ENCODE results near the gene LRRC8D. TPM values are rescaled to one million over a fixed set of nuclear protein-coding genes. Genes with fewer than 3 reads are reported as not detected.

LRRC8D gene
- total RNA-seq, 1 experiment from 2014 or later = 22.3 TPM

- CTCF ChIA-PET = interaction anchor here (0.6 to 1.9 kb wide), 3 partner anchors 9 to 1802 kb away, joined by 7 to 10 read pairs (median 8); partner anchors contain the start of gene ZNF326
- TF ChIP-seq CTCF (IDR thresholded peaks at IDR 0.05; ENCODE audit: unreplicated experiment) = no peak
- Mint-ChIP-seq H3K36me3 (ENCODE audit: insufficient read depth, unreplicated experiment) (no peaks in the 10 kb centered on the region), H3K27ac (ENCODE audit: unreplicated experiment) (no peak overlapping the region), H3K27me3 (ENCODE audit: unreplicated experiment) (no peaks in the 10 kb centered on the region), H3K9me3 (ENCODE audit: low read depth, unreplicated experiment) (no peaks in the 10 kb centered on the region), H3K4me3 (ENCODE audit: low read depth, unreplicated experiment) (no peak overlapping the region), H3K4me1 (ENCODE audit: low read depth, unreplicated experiment) (peaks cover 17% of the 10 kb centered on the region)
- BruUV-seq (replicated peaks) = no TSS peak
- intact Hi-C loops (cut with micrococcal nuclease; ENCODE audit: unreplicated experiment) = loop anchor here (10.0 kb wide), 1 partner anchor 501 kb away; no protein-coding TSS in a partner anchor
- no peak for DNase-seq
Observed at GRCh38 chr1:89986020-89986419, 165.2 kb downstream of the LRRC8D start.

Other genes starting within 250 kb of the LRRC8D start
- 2.7 and 3.5 TPM in 2 replicates for gene LRRC8C, start 187.9 kb upstream of the LRRC8D start, total RNA-seq (2022)
- gene ZNF326, start 174.1 kb downstream of the LRRC8D start, total RNA-seq (2022) = 32.4 and 33.4 TPM in 2 replicates

All from Calu3 (cell line).